Ascending aorta (tissue), 2 donors: ENCODE data around the gene PERP. TPM values are rescaled to one million over a fixed set of nuclear protein-coding genes. Genes with fewer than 3 reads are reported as not detected.

Experiments
- DNase-seq, 2 donors: peaks; one replicate each; pipeline ENCODE4 v3.0.0-alpha.2; 2019; ENCODE audit warnings: low spot score in 2 of 2
- H3K27ac ChIP-seq, 2 donors: fragments of 200-600 bp; sonication (generic); one replicate each; pipeline ENCODE4 v1.5.1; 2016 to 2017; ENCODE audit warnings: mild to moderate bottlenecking in 1 of 2
- H3K27me3 ChIP-seq: fragments of 200-600 bp; sonication (generic); one replicate; pipeline ENCODE4 v1.5.1; 2017
- H3K36me3 ChIP-seq, 2 donors: fragments of 200-600 bp; sonication (generic); one replicate each; pipeline ENCODE4 v1.5.1; 2016
- H3K4me1 ChIP-seq, 2 donors: fragments of 200-600 bp; sonication (generic); one replicate each; pipeline ENCODE4 v1.5.1; 2016 to 2017; ENCODE audit warnings: mild to moderate bottlenecking in 1 of 2
- H3K4me3 ChIP-seq, 2 donors: fragments of 200-600 bp; sonication (generic); one replicate each; pipeline ENCODE4 v1.5.1; 2016 to 2017; ENCODE audit warnings: mild to moderate bottlenecking in 1 of 2
- H3K9me3 ChIP-seq, 2 donors: fragments of 200-600 bp; sonication (generic); one replicate each; pipeline ENCODE4 v1.5.1; 2016
- CTCF ChIP-seq, 3 experiments: fragments of 200-600 bp in 2 of 3; fragments of 450-650 bp in 1 of 3; sonication (generic) in 2 of 3; IDR thresholded peaks; one replicate each; pipeline ENCODE4 v1.5.1; 2016 to 2019; ENCODE audit warnings: antibody characterized with exemption in 3 of 3, mild to moderate bottlenecking in 1 of 3, moderate library complexity in 1 of 3
- intact Hi-C: fragments of 100-400 bp; cut with DNase I; formaldehyde crosslinking; loops from one replicate; pipeline ENCODE4 v1.15.1; 2023
- total RNA-seq: library from RNA; depleted of rRNA; stranded (reverse); fragments of >200 nt; gene quantifications from one replicate; pipeline ENCODE4 v1.1.0, GENCODE V29; 2016

The PERP gene
- total RNA-seq, 1 donor from 2014 or later: 14.5 TPM

GRCh38 chr6:138078491-138078890, 28.7 kb downstream of the PERP start:
- no peaks in the 10 kb centered on the region for H3K27me3 ChIP-seq
- H3K4me3 ChIP-seq: no peak overlapping the region
- H3K9me3 ChIP-seq: peaks cover 0 to 4% of the 10 kb centered on the region in 2 donors
- no peaks in the 10 kb centered on the region for H3K4me1 ChIP-seq
- H3K36me3 ChIP-seq: no peaks in the 10 kb centered on the region
- intact Hi-C loops: no loop called here
- H3K27ac ChIP-seq: no peak overlapping the region
- no peak for DNase-seq
- no peak for TF ChIP-seq CTCF (IDR thresholded peaks at IDR 0.05)

GRCh38 chr6:138073264-138073663, 34.0 kb downstream of the PERP start:
- no peaks in the 10 kb centered on the region for H3K4me1 ChIP-seq
- H3K4me3 ChIP-seq: no peak overlapping the region
- H3K9me3 ChIP-seq: peaks cover 0 to 4% of the 10 kb centered on the region in 2 donors
- TF ChIP-seq CTCF (IDR thresholded peaks at IDR 0.05): no peak
- intact Hi-C loops: no loop called here
- DNase-seq: no peak
- H3K36me3 ChIP-seq: no peaks in the 10 kb centered on the region
- no peak overlapping the region for H3K27ac ChIP-seq
- H3K27me3 ChIP-seq: no peaks in the 10 kb centered on the region

- no peak overlapping the region for H3K4me3 ChIP-seq
- DNase-seq: no peak
- no peak for TF ChIP-seq CTCF (IDR thresholded peaks at IDR 0.05)
- no peaks in the 10 kb centered on the region for H3K36me3 ChIP-seq
- no peaks in the 10 kb centered on the region for H3K4me1 ChIP-seq
- no peaks in the 10 kb centered on the region for H3K9me3 ChIP-seq
- intact Hi-C loops: no loop called here
- H3K27ac ChIP-seq: no peak overlapping the region
- H3K27me3 ChIP-seq: no peaks in the 10 kb centered on the region
Observed at GRCh38 chr6:138063726-138064125, 43.5 kb downstream of the PERP start.

- peaks cover 0 to 5% of the 10 kb centered on the region in 2 donors for H3K9me3 ChIP-seq
- no peak overlapping the region for H3K27ac ChIP-seq
- TF ChIP-seq CTCF (IDR thresholded peaks at IDR 0.05): no peak
- no peaks in the 10 kb centered on the region for H3K4me1 ChIP-seq
- H3K4me3 ChIP-seq: no peak overlapping the region
- no peaks in the 10 kb centered on the region for H3K36me3 ChIP-seq
- H3K27me3 ChIP-seq: no peaks in the 10 kb centered on the region
- DNase-seq: no peak
- intact Hi-C loops: no loop called here
Observed at GRCh38 chr6:138054982-138055381, 52.2 kb downstream of the PERP start.

- H3K4me3 ChIP-seq: no peak overlapping the region
- TF ChIP-seq CTCF (IDR thresholded peaks at IDR 0.05): no peak
- H3K36me3 ChIP-seq: no peaks in the 10 kb centered on the region
- H3K27me3 ChIP-seq: no peaks in the 10 kb centered on the region
- no peak for DNase-seq
- no peak overlapping the region for H3K27ac ChIP-seq
- intact Hi-C loops: no loop called here
- H3K4me1 ChIP-seq: no peaks in the 10 kb centered on the region
- H3K9me3 ChIP-seq: peaks cover 0 to 5% of the 10 kb centered on the region in 2 donors
Observed at GRCh38 chr6:138052783-138053182, 54.4 kb downstream of the PERP start.

- Histone ChIP-seq H3K36me3 (no peaks in the 10 kb centered on the region), H3K9me3 (no peaks in the 10 kb centered on the region), H3K27ac (no peak overlapping the region), H3K4me3 (no peak overlapping the region), H3K27me3 (no peaks in the 10 kb centered on the region), H3K4me1 (no peaks in the 10 kb centered on the region)
- no peak for TF ChIP-seq CTCF (IDR thresholded peaks at IDR 0.05)
- DNase-seq: no peak
- intact Hi-C loops: no loop called here
Observed at GRCh38 chr6:138044972-138045371, 62.2 kb downstream of the PERP start.
